Measurements from ENCODE around the gene EPO. TPM values are rescaled to one million over a fixed set of nuclear protein-coding genes. Genes with fewer than 3 reads are reported as not detected.

Gene EPO
- total and polyA plus RNA-seq, 2 experiments from 2014 or later, result not detected

GRCh38 chr7:100719523-100720278 is 567 bp upstream of the EPO start:
- H4K20me1 ChIP-seq (ENCODE audit: insufficient read depth), result no peaks in the 10 kb centered on the region
- H3K4me3 ChIP-seq, result no peak overlapping the region
- TF ChIP-seq EZH2 (IDR thresholded peaks at IDR 0.05; ENCODE audit: insufficient read depth, poor library complexity, severe bottlenecking), result no peak
- no peak for TF ChIP-seq EZH2phosphoT487 (IDR thresholded peaks at IDR 0.05; ENCODE audit: insufficient read depth, low read depth)
- H3K9me2 ChIP-seq (ENCODE audit: insufficient read depth), result no peaks in the 10 kb centered on the region
- H3F3A ChIP-seq (ENCODE audit: insufficient read depth), result peaks cover 1% of the 10 kb centered on the region; the same call in 1 of the 2 replicates
- 0 out of 2 replicates have a peak overlapping the region, but pooled peaks have one; percentile 5 for H2AFZ ChIP-seq
- peak; percentile 68 for DNase-seq
- H3K27me3 ChIP-seq (replicated peaks; ENCODE audit: insufficient read depth), result peaks cover 27% of the 10 kb centered on the region
- in situ Hi-C loops (cut with MboI), result loop anchor here (10.0 kb wide), 1 partner anchor 135 kb away; the partner anchor contains the start of gene SLC12A9
- no peaks in the 10 kb centered on the region for H3K79me2 ChIP-seq (ENCODE audit: insufficient read depth)
- H3K4me1 ChIP-seq (ENCODE audit: insufficient read depth), result 0 out of 2 replicates have a peak, but pooled peaks cover 5% of the 10 kb centered on the region
- H3K9ac ChIP-seq, result no peak overlapping the region
- peak overlapping the region; percentile 18 for H3K4me2 ChIP-seq (ENCODE audit: unreplicated experiment)
- no peaks in the 10 kb centered on the region for H3K36me3 ChIP-seq (ENCODE audit: low read depth)
- H3K27ac ChIP-seq, result no peak overlapping the region
- H3K9me3 ChIP-seq (ENCODE audit: low read depth), result no peaks in the 10 kb centered on the region
- 53 to 65% methylated on average over 7 to 8 of the region's 8 CpGs for WGBS, 2 experiments (ENCODE audit: low coverage in 1 of 2, low lambda C conversion rate in 2 of 2, missing lambda C conversion rate in 2 of 2)

DNA sequence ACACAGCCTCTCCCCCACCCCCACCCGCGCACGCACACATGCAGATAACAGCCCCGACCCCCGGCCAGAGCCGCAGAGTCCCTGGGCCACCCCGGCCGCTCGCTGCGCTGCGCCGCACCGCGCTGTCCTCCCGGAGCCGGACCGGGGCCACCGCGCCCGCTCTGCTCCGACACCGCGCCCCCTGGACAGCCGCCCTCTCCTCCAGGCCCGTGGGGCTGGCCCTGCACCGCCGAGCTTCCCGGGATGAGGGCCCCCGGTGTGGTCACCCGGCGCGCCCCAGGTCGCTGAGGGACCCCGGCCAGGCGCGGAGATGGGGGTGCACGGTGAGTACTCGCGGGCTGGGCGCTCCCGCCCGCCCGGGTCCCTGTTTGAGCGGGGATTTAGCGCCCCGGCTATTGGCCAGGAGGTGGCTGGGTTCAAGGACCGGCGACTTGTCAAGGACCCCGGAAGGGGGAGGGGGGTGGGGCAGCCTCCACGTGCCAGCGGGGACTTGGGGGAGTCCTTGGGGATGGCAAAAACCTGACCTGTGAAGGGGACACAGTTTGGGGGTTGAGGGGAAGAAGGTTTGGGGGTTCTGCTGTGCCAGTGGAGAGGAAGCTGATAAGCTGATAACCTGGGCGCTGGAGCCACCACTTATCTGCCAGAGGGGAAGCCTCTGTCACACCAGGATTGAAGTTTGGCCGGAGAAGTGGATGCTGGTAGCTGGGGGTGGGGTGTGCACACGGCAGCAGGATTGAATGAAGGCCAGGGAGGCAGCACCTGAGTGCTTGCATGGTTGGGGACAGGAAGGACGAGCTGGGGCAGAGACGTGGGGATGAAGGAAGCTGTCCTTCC is 620 bp downstream of the EPO start:
- peak; percentile 16 for DNase-seq
- Histone ChIP-seq H3K4me2 (ENCODE audit: unreplicated experiment) (no peak overlapping the region), H3K9me3 (ENCODE audit: low read depth) (no peaks in the 10 kb centered on the region), H3K9me2 (ENCODE audit: insufficient read depth) (no peaks in the 10 kb centered on the region), H3K79me2 (ENCODE audit: insufficient read depth) (no peaks in the 10 kb centered on the region), H3F3A (ENCODE audit: insufficient read depth) (peaks cover 12% of the 10 kb centered on the region), H3K36me3 (ENCODE audit: low read depth) (no peaks in the 10 kb centered on the region), H4K20me1 (ENCODE audit: insufficient read depth) (no peaks in the 10 kb centered on the region), H3K27ac (no peak overlapping the region), H3K9ac (no peak overlapping the region), H3K27me3 (replicated peaks; ENCODE audit: insufficient read depth) (peaks cover 27% of the 10 kb centered on the region), H2AFZ (no peak overlapping the region), H3K4me3 (no peak overlapping the region), H3K4me1 (ENCODE audit: insufficient read depth) (0 out of 2 replicates have a peak, but pooled peaks cover 5% of the 10 kb centered on the region)
- WGBS, 2 experiments (ENCODE audit: low coverage in 1 of 2, low lambda C conversion rate in 2 of 2, missing lambda C conversion rate in 2 of 2), result 12 to 25% methylated on average over 20 to 55 of the region's 56 CpGs
- no peak for TF ChIP-seq EZH2 (IDR thresholded peaks at IDR 0.05; ENCODE audit: insufficient read depth, poor library complexity, severe bottlenecking)
- no peak for TF ChIP-seq EZH2phosphoT487 (IDR thresholded peaks at IDR 0.05; ENCODE audit: insufficient read depth, low read depth)
- in situ Hi-C loops (cut with MboI), result no loop called here

- no peak overlapping the region for H3K4me2 ChIP-seq (ENCODE audit: unreplicated experiment)
- no peak overlapping the region for H3K4me3 ChIP-seq
- no peak overlapping the region for H3K9ac ChIP-seq
- H2AFZ ChIP-seq, result no peak overlapping the region
- no peaks in the 10 kb centered on the region for H3K36me3 ChIP-seq (ENCODE audit: low read depth)
- H3K4me1 ChIP-seq (ENCODE audit: insufficient read depth), result peaks cover 11% of the 10 kb centered on the region
- H3F3A ChIP-seq (ENCODE audit: insufficient read depth), result peaks cover 18% of the 10 kb centered on the region
- H3K9me2 ChIP-seq (ENCODE audit: insufficient read depth), result no peaks in the 10 kb centered on the region
- no peaks in the 10 kb centered on the region for H4K20me1 ChIP-seq (ENCODE audit: insufficient read depth)
- no peak overlapping the region for H3K27ac ChIP-seq
- TF ChIP-seq EZH2phosphoT487 (IDR thresholded peaks at IDR 0.05; ENCODE audit: insufficient read depth, low read depth) (no peak), EZH2 (IDR thresholded peaks at IDR 0.05; ENCODE audit: insufficient read depth, poor library complexity, severe bottlenecking) (no peak)
- WGBS, 2 experiments (ENCODE audit: low coverage in 1 of 2, low lambda C conversion rate in 2 of 2, missing lambda C conversion rate in 2 of 2), result 73 to 81% methylated on average over 8 of the region's 8 CpGs
- peaks cover 27% of the 10 kb centered on the region for H3K27me3 ChIP-seq (replicated peaks; ENCODE audit: insufficient read depth)
- H3K79me2 ChIP-seq (ENCODE audit: insufficient read depth), result no peaks in the 10 kb centered on the region
- DNase-seq, result no peak
- no peaks in the 10 kb centered on the region for H3K9me3 ChIP-seq (ENCODE audit: low read depth)
- in situ Hi-C loops (cut with MboI), result no loop called here
Measured at GRCh38 chr7:100721505-100721812, 1.2 kb downstream of the EPO start.

- H3K9me3 ChIP-seq (ENCODE audit: low read depth), result no peaks in the 10 kb centered on the region
- peaks cover 23% of the 10 kb centered on the region for H3K4me1 ChIP-seq (ENCODE audit: insufficient read depth)
- H3K4me3 ChIP-seq, result no peak overlapping the region
- H3K9ac ChIP-seq, result no peak overlapping the region
- 81 to 82% methylated on average over 17 of the region's 17 CpGs for WGBS, 2 experiments (ENCODE audit: low coverage in 1 of 2, low lambda C conversion rate in 2 of 2, missing lambda C conversion rate in 2 of 2)
- in situ Hi-C loops (cut with MboI), result no loop called here
- H3K79me2 ChIP-seq (ENCODE audit: insufficient read depth), result no peaks in the 10 kb centered on the region
- H3K27ac ChIP-seq, result no peak overlapping the region
- DNase-seq, result no peak
- no peak for TF ChIP-seq EZH2phosphoT487 (IDR thresholded peaks at IDR 0.05; ENCODE audit: insufficient read depth, low read depth)
- TF ChIP-seq EZH2 (IDR thresholded peaks at IDR 0.05; ENCODE audit: insufficient read depth, poor library complexity, severe bottlenecking), result no peak
- H3K4me2 ChIP-seq (ENCODE audit: unreplicated experiment), result no peak overlapping the region
- H2AFZ ChIP-seq, result no peak overlapping the region
- peaks cover 27% of the 10 kb centered on the region for H3K27me3 ChIP-seq (replicated peaks; ENCODE audit: insufficient read depth)
- H3F3A ChIP-seq (ENCODE audit: insufficient read depth), result peaks cover 30% of the 10 kb centered on the region
- H4K20me1 ChIP-seq (ENCODE audit: insufficient read depth), result no peaks in the 10 kb centered on the region
- H3K36me3 ChIP-seq (ENCODE audit: low read depth), result no peaks in the 10 kb centered on the region
- H3K9me2 ChIP-seq (ENCODE audit: insufficient read depth), result no peaks in the 10 kb centered on the region
Measured at GRCh38 chr7:100722480-100723212, 2.4 kb downstream of the EPO start.

Measured in GM23248 (cell line).